Upper lobe of left lung (tissue), 4 donors: ENCODE data around the gene LRRC8E.

Experiments
- CTCF ChIP-seq, 6 experiments: fragments of 450-650 bp in 4 of 6; fragments of 200-600 bp in 2 of 6; sonication (generic) in 2 of 6; IDR thresholded peaks; one replicate each; pipeline ENCODE4 v1.5.1; 2016 to 2019; ENCODE audit warnings: antibody characterized with exemption in 6 of 6
- EP300 ChIP-seq, 4 donors: sonication (generic); formaldehyde crosslinking; IDR thresholded peaks; one replicate each; pipeline ENCODE4 v1.5.1; 2017; ENCODE audit warnings: antibody characterized with exemption in 4 of 4, control low read depth in 2 of 4
- POLR2A ChIP-seq, 4 donors: fragments of 450-650 bp; IDR thresholded peaks; one replicate each; pipeline ENCODE4 v1.5.1; 2016 to 2017; ENCODE audit warnings: antibody characterized with exemption in 4 of 4, mild to moderate bottlenecking in 2 of 4

- TF ChIP-seq EP300 (IDR thresholded peaks at IDR 0.05) (no peak), CTCF (IDR thresholded peaks at IDR 0.05) (no peak), POLR2A (IDR thresholded peaks at IDR 0.05) (no peak)
Observed at GRCh38 chr19:7859831-7860713, 28.2 kb upstream of the LRRC8E start.
